Activated CD4-positive, alpha-beta T cell treated with anti-CD3 and anti-CD28 coated beads for 24 hours (primary cell): ENCODE measurements around the gene VPS11.
"Not testable (repeated sequence)": the region's sequence is repeated elsewhere in the genome, so short reads cannot be mapped to it uniquely, and the experiment has no call there.

ENCODE experiments used
- DNase-seq, 2 donors: peaks; one replicate each; pipeline ENCODE4 v3.0.0-alpha.2; 2020; ENCODE audit warnings: low read depth in 2 of 2

Gene VPS11

GRCh38 chr11:119067371-119068222 lies at the start of gene VPS11:
Gene VPS11, plus strand, starts transcription at chr11:119067818. Its CDS starts 6 bp downstream, at chr11:119067824.
- peak; percentile 98 to 99 for DNase-seq

- DNase-seq, result peak; percentile 89 to 90
Measured at GRCh38 chr11:119018074-119018938, 49.3 kb upstream of the VPS11 start, which contains the start of the genes RPS25 and TRAPPC4. Gene RPS25, minus strand, starts transcription at chr11:119018343. Its CDS starts 59 bp downstream, at chr11:119018284. Gene TRAPPC4, plus strand, starts transcription at chr11:119018766. Its CDS starts 30 bp downstream, at chr11:119018796.

GRCh38 chr11:119019996-119020395 lies 47.6 kb upstream of the VPS11 start:
- no peak for DNase-seq

GRCh38 chr11:119021631-119022030 lies 46.0 kb upstream of the VPS11 start:
- DNase-seq, result no peak

GRCh38 chr11:119023741-119024140 lies 43.9 kb upstream of the VPS11 start:
- DNase-seq, result no peak

GRCh38 chr11:119024430-119025098 lies 43.1 kb upstream of the VPS11 start:
- no peak for DNase-seq

GRCh38 chr11:119025099-119025473 lies 42.5 kb upstream of the VPS11 start:
- DNase-seq, result no peak

GRCh38 chr11:119025541-119025940 lies 42.1 kb upstream of the VPS11 start:
- DNase-seq, result no peak

- DNase-seq, result no peak
Measured at GRCh38 chr11:119025978-119026766, 41.4 kb upstream of the VPS11 start.

GRCh38 chr11:119026970-119027369 lies 40.6 kb upstream of the VPS11 start:
- no peak for DNase-seq

GRCh38 chr11:119027561-119028345 lies 39.9 kb upstream of the VPS11 start:
- no peak for DNase-seq

- DNase-seq, result no peak
Measured at GRCh38 chr11:119028346-119029068, 39.1 kb upstream of the VPS11 start.

- DNase-seq, result no peak
Measured at GRCh38 chr11:119029069-119029339, 38.6 kb upstream of the VPS11 start.

GRCh38 chr11:119029340-119030028 lies 38.1 kb upstream of the VPS11 start:
- peak in 1 of 2 donors; percentile 37 for DNase-seq

- DNase-seq, result no peak
Measured at GRCh38 chr11:119030029-119030328, 37.6 kb upstream of the VPS11 start.

GRCh38 chr11:119030329-119031047 lies 37.1 kb upstream of the VPS11 start, which contains the start of gene SLC37A4:
Gene SLC37A4, minus strand, starts transcription at chr11:119030877.
- peak; percentile 98 to 100 for DNase-seq

- DNase-seq, result no peak
Measured at GRCh38 chr11:119031912-119032280, 35.7 kb upstream of the VPS11 start.

- not testable (repeated sequence) for DNase-seq
Measured at GRCh38 chr11:119033421-119033820, 34.2 kb upstream of the VPS11 start.

GRCh38 chr11:119034813-119035212 lies 32.8 kb upstream of the VPS11 start:
- DNase-seq, result no peak
